Middle frontal gyrus (tissue), 1 donor: ENCODE results near the gene LRRK1.

Experiments
- DNase-seq: peaks from one replicate; pipeline ENCODE4 v3.0.0-alpha.2; 2015; ENCODE audit warnings: low spot score; ENCODE audit errors: extremely low spot score

Gene LRRK1

GRCh38 chr15:101022306-101022705 is 103.1 kb downstream of the LRRK1 start:
- DNase-seq: no peak

GRCh38 chr15:101022876-101023275 is 103.7 kb downstream of the LRRK1 start:
- no peak for DNase-seq

- peak; percentile 61 for DNase-seq
These were observed 104.4 kb downstream of the LRRK1 start for GRCh38 chr15:101023501-101024072.

- DNase-seq: no peak
These were observed 105.0 kb downstream of the LRRK1 start for GRCh38 chr15:101024073-101024695.

- no peak for DNase-seq
These were observed 105.7 kb downstream of the LRRK1 start for GRCh38 chr15:101024706-101025500.

GRCh38 chr15:101025501-101025885 is 106.3 kb downstream of the LRRK1 start:
- no peak for DNase-seq

- DNase-seq: no peak
These were observed 106.9 kb downstream of the LRRK1 start for GRCh38 chr15:101025896-101026631.

- no peak for DNase-seq
These were observed 107.6 kb downstream of the LRRK1 start for GRCh38 chr15:101026656-101027272.

- no peak for DNase-seq
These were observed 108.2 kb downstream of the LRRK1 start for GRCh38 chr15:101027273-101027901.

GRCh38 chr15:101027920-101028319 is 108.8 kb downstream of the LRRK1 start:
- no peak for DNase-seq

- no peak for DNase-seq
These were observed 109.2 kb downstream of the LRRK1 start for GRCh38 chr15:101028321-101028720.

GRCh38 chr15:101028772-101029438 is 109.7 kb downstream of the LRRK1 start:
- no peak for DNase-seq

GRCh38 chr15:101029971-101030661 is 111.0 kb downstream of the LRRK1 start:
- DNase-seq: no peak

GRCh38 chr15:101031213-101031612 is 112.1 kb downstream of the LRRK1 start:
- DNase-seq: no peak

- DNase-seq: no peak
These were observed 114.6 kb downstream of the LRRK1 start for GRCh38 chr15:101033801-101034200.

- no peak for DNase-seq
These were observed 116.5 kb downstream of the LRRK1 start for GRCh38 chr15:101035611-101036010.

- no peak for DNase-seq
These were observed 117.0 kb downstream of the LRRK1 start for GRCh38 chr15:101036189-101036588.

- DNase-seq: no peak
These were observed 118.1 kb downstream of the LRRK1 start for GRCh38 chr15:101037090-101037830.

- no peak for DNase-seq
These were observed 119.3 kb downstream of the LRRK1 start for GRCh38 chr15:101038327-101039003.
